ENCODE measurements around the gene PNPLA6.

- no peak for TF ChIP-seq CTCF (conservative IDR thresholded peaks at IDR 0.05; ENCODE audit: low read depth, low read length)
- no peak for TF ChIP-seq EZH2 (IDR thresholded peaks at IDR 0.05; ENCODE audit: low read length, unreplicated experiment)
- TF ChIP-seq EZH2phosphoT487 (IDR thresholded peaks at IDR 0.05; ENCODE audit: borderline replicate concordance, low read length): no peak
These were observed 48.6 kb upstream of the PNPLA6 start for GRCh38 chr19:7486923-7487322.
